ENCODE results near the gene KLHL33. TPM values are rescaled to one million over a fixed set of nuclear protein-coding genes. Genes with fewer than 3 reads are reported as not detected.

KLHL33 gene
- total RNA-seq, 1 experiment from 2014 or later, result not detected

DNA sequence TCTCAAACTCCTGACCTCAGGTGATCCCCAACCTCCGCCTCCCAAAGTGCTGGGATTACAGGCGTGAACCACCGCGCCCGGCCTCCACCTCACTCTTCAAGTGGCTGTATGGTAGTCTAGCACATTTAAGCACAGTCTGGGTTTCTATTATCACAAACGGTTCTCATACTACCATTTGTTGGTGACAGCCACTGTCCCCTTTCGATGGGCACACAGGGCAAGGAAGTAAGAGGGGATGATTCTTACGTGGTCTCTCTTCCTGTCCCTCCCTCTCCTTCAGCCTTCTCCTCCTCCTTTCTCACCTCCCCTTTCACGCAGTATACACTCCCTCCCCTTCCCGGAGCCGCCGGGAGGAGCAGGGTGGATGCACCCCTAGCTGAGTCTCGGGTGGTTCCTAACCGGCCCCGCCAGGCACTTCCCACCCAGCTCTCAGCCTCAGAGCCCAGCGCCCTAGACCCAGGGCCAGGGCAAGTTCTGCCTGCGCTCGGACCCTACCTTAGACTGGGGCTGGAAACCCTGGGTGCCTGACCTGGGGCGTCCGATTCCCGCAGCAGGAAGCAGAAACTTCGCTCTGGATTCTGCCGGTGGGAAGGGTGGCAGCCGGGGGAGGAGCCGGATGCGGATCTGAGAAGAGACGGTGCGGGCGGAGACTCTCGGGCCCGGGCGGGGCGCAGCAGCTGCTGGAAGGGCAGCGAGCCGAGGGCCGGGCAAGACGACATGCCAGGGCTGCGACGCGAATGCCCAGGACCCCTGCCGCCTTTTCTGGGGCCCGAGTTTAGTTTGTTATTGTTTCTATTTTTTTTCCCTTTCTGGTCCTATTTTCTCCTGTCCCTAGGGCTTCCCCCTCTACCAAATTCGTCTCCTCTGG, 22.9 kb downstream of the KLHL33 start, which contains the start of gene TEP1:
Gene TEP1, minus strand, starts transcription at position 626 of the 868 bp plus-strand sequence. CDS start 5,062 bp downstream, outside the sequence.
- ChIA-PET POLR2A (ENCODE audit: unreplicated experiment) (interaction anchor here (0.8 kb wide), 2 partner anchors 42 to 70 kb away, joined by 3 read pairs; partner anchors contain the start of genes APEX1 and OSGEP), CTCF (interaction anchor here (0.6 kb wide), 3 partner anchors 42 to 278 kb away, joined by 3 to 11 read pairs (median 4); partner anchors contain the start of gene APEX1)
- H3K4me3 ChIP-seq (ENCODE audit: low read length), result peak within 1 kb of the TSS; percentile 98
- peaks cover 31% of the 10 kb centered on the region for H3K4me1 ChIP-seq (ENCODE audit: insufficient read depth, low read length)
- peak; percentile 86 for ATAC-seq
- H3K27ac ChIP-seq (ENCODE audit: low read length), result peak within 1 kb of the TSS; percentile 93
- H3K9me2 ChIP-seq (replicated peaks; ENCODE audit: low read length), result no peaks in the 10 kb centered on the region
- DNase-seq, result peak; percentile 87
- peak within 1 kb of the TSS; percentile 98 for H3K4me2 ChIP-seq (ENCODE audit: low read length)
- H3K36me3 ChIP-seq (ENCODE audit: low read depth, low read length), result no peaks in the 10 kb centered on the region
- H3K79me2 ChIP-seq (ENCODE audit: low read length), result peaks cover 8% of the 10 kb centered on the region; the same call in 1 of the 2 replicates
- TSS peak; percentile 77 for BruUV-seq (replicated peaks)
- intact Hi-C loops (cut with micrococcal nuclease), result loop anchor here (1.0 to 5.0 kb wide), 5 partner anchors 12 to 200 kb away; partner anchors contain the start of genes APEX1 and PARP2
- H2AFZ ChIP-seq (ENCODE audit: low read length), result peak within 1 kb of the TSS; percentile 99
- H3K9me3 ChIP-seq (ENCODE audit: low read length), result no peaks in the 10 kb centered on the region
- peak within 1 kb of the TSS; percentile 90 for H3K9ac ChIP-seq (ENCODE audit: low read length)
- no peaks in the 10 kb centered on the region for H3K27me3 ChIP-seq (ENCODE audit: low read length)
- H4K20me1 ChIP-seq (ENCODE audit: low read length), result no peaks in the 10 kb centered on the region
- TF ChIP-seq CTCF (conservative IDR thresholded peaks at IDR 0.05; ENCODE audit: low read depth, low read length) (no peak), EZH2 (IDR thresholded peaks at IDR 0.05; ENCODE audit: low read length, unreplicated experiment) (no peak), EZH2phosphoT487 (IDR thresholded peaks at IDR 0.05; ENCODE audit: borderline replicate concordance, low read length) (no peak)
- H3F3A ChIP-seq (ENCODE audit: low read length, unreplicated experiment), result peaks cover 1% of the 10 kb centered on the region

GRCh38 chr14:20412411-20412810, 23.6 kb downstream of the KLHL33 start:
- DNase-seq (no peak), ATAC-seq (peak; percentile 1; the same call in 1 of the 2 replicates)
- no peaks in the 10 kb centered on the region for H3K36me3 ChIP-seq (ENCODE audit: low read depth, low read length)
- no peak for TF ChIP-seq CTCF (conservative IDR thresholded peaks at IDR 0.05; ENCODE audit: low read depth, low read length)
- H3K9me2 ChIP-seq (replicated peaks; ENCODE audit: low read length), result no peaks in the 10 kb centered on the region
- H3K4me2 ChIP-seq (ENCODE audit: low read length), result peak overlapping the region; percentile 98
- intact Hi-C loops (cut with micrococcal nuclease), result loop anchor here (2.0 to 5.0 kb wide), 2 partner anchors 85 to 200 kb away; no protein-coding TSS in a partner anchor
- peak overlapping the region; percentile 98 for H3K4me3 ChIP-seq (ENCODE audit: low read length)
- BruUV-seq (replicated peaks), result no TSS peak
- H3K79me2 ChIP-seq (ENCODE audit: low read length), result peaks cover 8% of the 10 kb centered on the region; the same call in 1 of the 2 replicates
- ChIA-PET POLR2A (ENCODE audit: unreplicated experiment) (interaction anchor here (0.8 kb wide), 1 partner anchor 70 kb away, joined by 3 read pairs; no protein-coding TSS in a partner anchor), CTCF (interaction anchor here (0.6 kb wide), 2 partner anchors 198 to 278 kb away, joined by 4 to 11 read pairs; no protein-coding TSS in a partner anchor)
- H3F3A ChIP-seq (ENCODE audit: low read length, unreplicated experiment), result no peaks in the 10 kb centered on the region
- H3K9ac ChIP-seq (ENCODE audit: low read length), result peak overlapping the region; percentile 90
- peak overlapping the region; percentile 93 for H3K27ac ChIP-seq (ENCODE audit: low read length)
- no peaks in the 10 kb centered on the region for H3K27me3 ChIP-seq (ENCODE audit: low read length)
- no peaks in the 10 kb centered on the region for H3K9me3 ChIP-seq (ENCODE audit: low read length)
- H3K4me1 ChIP-seq (ENCODE audit: insufficient read depth, low read length), result peaks cover 25% of the 10 kb centered on the region
- H4K20me1 ChIP-seq (ENCODE audit: low read length), result no peaks in the 10 kb centered on the region
- H2AFZ ChIP-seq (ENCODE audit: low read length), result peak overlapping the region; percentile 99
